NCI-H1105 treated with DMSO at 0.1 percent for 48 hours (cell line): ENCODE measurements around the gene SP2.

ENCODE experiments used
- DNase-seq: peaks from one replicate; lab custom pipeline; 2025; lab: John Stamatoyannopoulos, UW

Gene SP2

GRCh38 chr17:47973541-47973940 is 77.5 kb downstream of the SP2 start:
- peak; percentile 5 for DNase-seq

GRCh38 chr17:47975189-47975822 is 79.3 kb downstream of the SP2 start:
- no peak for DNase-seq

DNA sequence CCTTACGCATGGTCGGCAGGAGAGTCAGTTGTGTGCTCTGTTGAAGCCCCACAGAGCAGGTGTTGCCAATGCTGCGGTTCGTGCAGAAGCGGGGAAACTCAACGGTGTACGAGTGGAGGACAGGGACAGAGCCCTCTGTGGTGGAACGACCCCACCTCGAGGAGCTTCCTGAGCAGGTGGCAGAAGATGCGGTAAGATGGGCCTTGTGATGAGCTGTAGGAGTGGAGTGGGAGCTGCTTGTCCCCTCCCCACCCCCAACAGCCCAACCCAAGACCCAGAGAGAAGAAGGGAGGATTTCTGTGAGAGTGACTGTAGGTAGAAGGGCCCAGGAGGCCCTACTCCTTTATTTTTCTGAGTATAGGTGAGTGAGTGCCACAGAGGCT is 79.8 kb downstream of the SP2 start:
- no peak for DNase-seq

GRCh38 chr17:47978324-47978723 is 82.3 kb downstream of the SP2 start:
- DNase-seq = peak; percentile 43
